IMR-90 (cell line): ENCODE measurements around the gene VTN. TPM values are rescaled to one million over a fixed set of nuclear protein-coding genes. Genes with fewer than 3 reads are reported as not detected.

Experiments
- ATAC-seq: fragments of 200-7000 bp; cut with Tn5 transposase; 2 replicates; pipeline ENCODE4 v1.9.1; 2020; ENCODE audit warnings: low read depth, mild to moderate bottlenecking, moderate library complexity
- BruUV-seq: library from RNA; stranded (reverse); fragments of 400-500 nt; replicated peaks from 2 replicates; lab custom pipeline; 2021; lab: Mats Ljungman, UMichigan
- CTCF ChIA-PET: fragments of 300-600 bp; formaldehyde crosslinking; extraction: SDS; loops from one replicate; lab custom pipeline; 2021; ENCODE audit warnings: antibody characterized with exemption; lab: Yijun Ruan, JAX
- POLR2A ChIA-PET: fragments of 300-600 bp; sonication (Branson Sonifier 250); formaldehyde crosslinking; loops from one replicate; lab custom pipeline; 2022; ENCODE audit warnings: antibody characterized with exemption; ENCODE audit not compliant: unreplicated experiment; lab: Charles Lee
- DNase-seq: peaks from one replicate; pipeline ENCODE4 v3.0.0; 2013
- H2AFZ ChIP-seq: replicated peaks from 2 replicates; pipeline ENCODE3; 2013; ENCODE audit warnings: low read length, mild to moderate bottlenecking; ENCODE audit not compliant: poor library complexity
- H2AK5ac ChIP-seq: 2 replicates; pipeline ENCODE4 v1.6.1; 2013; ENCODE audit warnings: low read depth, low read length, inconsistent platforms
- H2AK9ac ChIP-seq: replicated peaks from 2 replicates; pipeline ENCODE3; 2013; ENCODE audit warnings: mild to moderate bottlenecking, low read depth, low read length, moderate library complexity; ENCODE audit not compliant: poor library complexity
- H2BK120ac ChIP-seq: 2 replicates; pipeline ENCODE4 v1.6.1; 2013; ENCODE audit warnings: low read depth, low read length, inconsistent platforms
- H2BK15ac ChIP-seq: 3 replicates; pipeline ENCODE4 v1.6.1; 2013; ENCODE audit warnings: low read depth, low read length, inconsistent platforms
- H2BK20ac ChIP-seq: 2 replicates; pipeline ENCODE4 v1.6.1; 2013; ENCODE audit warnings: low read depth, mild to moderate bottlenecking, inconsistent platforms, low read length, moderate library complexity
- H2BK5ac ChIP-seq: 2 replicates; pipeline ENCODE4 v1.6.1; 2013; ENCODE audit warnings: mild to moderate bottlenecking, low read depth, low read length, inconsistent platforms; ENCODE audit not compliant: poor library complexity, severe bottlenecking
- H3K14ac ChIP-seq: replicated peaks from 2 replicates; pipeline ENCODE4 v1.6.1; 2013; ENCODE audit warnings: low read depth, low read length, inconsistent platforms
- H3K18ac ChIP-seq: 2 replicates; pipeline ENCODE4 v1.6.1; 2013; ENCODE audit warnings: low read depth, low read length, control low read depth
- H3K23ac ChIP-seq: 2 replicates; pipeline ENCODE4 v1.6.1; 2013; ENCODE audit warnings: low read depth, low read length, inconsistent platforms
- H3K27ac ChIP-seq: 2 replicates; pipeline ENCODE4 v1.5.1; 2013; ENCODE audit warnings: mild to moderate bottlenecking, control low read depth, low read length; ENCODE audit not compliant: insufficient read depth
- H3K27me3 ChIP-seq: 2 replicates; pipeline ENCODE4 v1.6.1; 2013; ENCODE audit warnings: low read length; ENCODE audit not compliant: control insufficient read depth, insufficient read depth
- H3K36me3 ChIP-seq: 2 replicates; pipeline ENCODE4 v1.6.1; 2013; ENCODE audit warnings: low read length, mixed read lengths; ENCODE audit not compliant: control insufficient read depth, insufficient read depth
- H3K4ac ChIP-seq: 2 replicates; pipeline ENCODE4 v1.6.1; 2013; ENCODE audit warnings: low read depth, low read length, inconsistent platforms
- H3K4me1 ChIP-seq: 2 replicates; pipeline ENCODE4 v1.6.1; 2013; ENCODE audit warnings: low read length, mixed read lengths; ENCODE audit not compliant: control insufficient read depth, insufficient read depth
- H3K4me2 ChIP-seq: 2 replicates; pipeline ENCODE4 v1.6.1; 2013; ENCODE audit warnings: low read depth, mild to moderate bottlenecking, control low read depth, low read length, moderate library complexity
- H3K4me3 ChIP-seq: 2 replicates; pipeline ENCODE4 v1.5.1; 2013; ENCODE audit warnings: low read depth, mild to moderate bottlenecking, control low read depth, low read length, moderate library complexity; ENCODE audit not compliant: insufficient read depth
- H3K56ac ChIP-seq: 2 replicates; pipeline ENCODE4 v1.6.1; 2013; ENCODE audit warnings: low read length, inconsistent platforms; ENCODE audit not compliant: insufficient read depth; ENCODE audit errors: extremely low read depth
- H3K79me1 ChIP-seq, 2 experiments: 2 replicates each; pipeline ENCODE4 v1.6.1; 2013; ENCODE audit warnings: low read length in 2 of 2, inconsistent platforms in 1 of 2, low read depth in 1 of 2
- H3K9ac ChIP-seq: 2 replicates; pipeline ENCODE4 v1.6.1; 2013; ENCODE audit warnings: low read depth, low read length, control low read depth
- H3K9me1 ChIP-seq: 2 replicates; pipeline ENCODE4 v1.6.1; 2013; ENCODE audit warnings: low read length, inconsistent platforms; ENCODE audit not compliant: insufficient read depth
- H3K9me3 ChIP-seq: 2 replicates; pipeline ENCODE4 v1.6.1; 2013; ENCODE audit warnings: low read length; ENCODE audit not compliant: control insufficient read depth, insufficient read depth
- H4K20me1 ChIP-seq: 2 replicates; pipeline ENCODE4 v1.6.1; 2013; ENCODE audit warnings: low read length, inconsistent platforms; ENCODE audit not compliant: insufficient read depth
- H4K5ac ChIP-seq: 2 replicates; pipeline ENCODE4 v1.6.1; 2013; ENCODE audit warnings: mild to moderate bottlenecking, low read depth, low read length, control low read depth
- H4K8ac ChIP-seq, 2 experiments: 2 replicates each; pipeline ENCODE4 v1.6.1; 2013; ENCODE audit warnings: low read depth in 2 of 2, low read length in 2 of 2, control low read depth in 1 of 2, inconsistent platforms in 1 of 2
- H4K91ac ChIP-seq: 2 replicates; pipeline ENCODE4 v1.6.1; 2013; ENCODE audit warnings: low read depth, low read length, inconsistent platforms; ENCODE audit not compliant: insufficient read depth
- FOS ChIP-seq: fragments of 150-350 bp; IDR thresholded peaks from 2 replicates; pipeline ENCODE4 v1.6.1; 2016; ENCODE audit warnings: low read depth, low read length
- SMC3 ChIP-seq: fragments of 150-350 bp; IDR thresholded peaks from 2 replicates; pipeline ENCODE4 v1.6.1; 2016; ENCODE audit warnings: low read depth, mild to moderate bottlenecking, antibody characterized with exemption, low read length, moderate library complexity
- WGBS, 2 experiments: methylation state at CpG; one replicate each; pipeline versions ENCODE4 v1.1.5 to v1.1.7; 2013; ENCODE audit warnings: missing lambda C conversion rate in 2 of 2; ENCODE audit not compliant: insufficient read length in 1 of 2; ENCODE audit errors: extremely low coverage in 2 of 2; 5-methylcytosine and 5-hydroxymethylcytosine counted together
- dilution Hi-C: fragments of 300-500 bp; cut with HindIII; formaldehyde crosslinking; loops from one replicate; pipeline ENCODE4 v1.14.3; 2018; ENCODE audit warnings: low sequenced_read_pairs; ENCODE audit not compliant: unreplicated experiment
- in situ Hi-C: fragments of 300-500 bp; cut with MboI; formaldehyde crosslinking; loops from 3 replicates; pipeline ENCODE4 v1.14.3; 2019; ENCODE audit warnings: low sequenced_read_pairs, inconsistent platforms, mixed read lengths
- intact Hi-C: fragments of 100-400 bp; cut with micrococcal nuclease; formaldehyde crosslinking; loops from 2 replicates; pipeline ENCODE4 v1.10.0; 2022
- polyA plus RNA-seq, 3 experiments: library from polyadenylated mRNA; depleted of rRNA; stranded (reverse); fragments of >200 nt; gene quantifications; 2 replicates each; pipeline ENCODE4 v1.2.3, GENCODE V29; 2012; ENCODE audit warnings: low replicate concordance in 1 of 3
- total RNA-seq: library from RNA; depleted of rRNA; stranded (reverse); fragments of >200 nt; gene quantifications from 2 replicates; pipeline ENCODE4 v1.2.3, GENCODE V29; 2012
- TF ChIP-seq, protein P1 (sequence below): fragments of 150-350 bp; IDR thresholded peaks from 2 replicates; pipeline ENCODE4 v1.6.1; 2017; ENCODE audit warnings: mild to moderate bottlenecking, antibody characterized with exemption, low read length, low read depth

The VTN gene
- total and polyA plus RNA-seq, 2 of the 4 experiments (the other 2 are of a cell fraction) = 0.18 to 1.0 TPM

DNA sequence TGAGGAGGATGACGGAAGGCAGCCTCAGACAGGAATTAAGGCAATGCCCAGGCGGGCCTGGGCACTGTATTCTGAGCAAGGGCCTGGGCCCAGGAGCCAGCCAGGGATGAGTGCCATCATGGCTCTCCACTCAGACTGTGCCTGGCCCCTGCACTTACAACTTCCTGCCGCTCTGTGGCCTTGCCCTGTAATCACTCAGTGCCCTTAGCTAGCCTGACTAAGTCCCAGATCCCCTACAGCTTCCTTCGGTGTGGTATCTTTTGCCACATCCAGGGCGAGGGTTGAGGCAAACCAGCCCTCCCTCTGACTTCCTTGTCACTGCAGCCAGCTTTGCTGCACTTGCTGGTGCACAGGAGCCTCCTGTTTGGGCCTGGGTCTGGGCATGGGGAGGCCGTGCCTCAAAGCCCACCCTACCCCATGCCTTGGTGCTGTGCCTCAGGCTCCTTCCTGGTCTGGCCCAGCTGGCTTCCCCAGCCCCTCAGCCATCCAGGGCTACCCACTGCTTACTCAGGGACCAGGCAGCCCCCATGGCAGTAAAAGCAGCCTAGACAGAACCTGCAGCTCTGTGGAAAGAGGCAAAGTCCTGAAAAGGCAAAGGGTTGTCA, 26.6 kb upstream of the VTN start:
- Histone ChIP-seq H4K20me1 (no peaks in the 10 kb centered on the region), H4K91ac (no peak overlapping the region), H3K36me3 (peaks cover 27% of the 10 kb centered on the region), H3K56ac (no peak overlapping the region), H2AK9ac (no peak overlapping the region), H3K4ac (no peak overlapping the region), H2AFZ (no peak overlapping the region), H3K23ac (no peak overlapping the region), H3K4me1 (peaks cover 9% of the 10 kb centered on the region), H3K27ac (no peak overlapping the region), H2AK5ac (no peak overlapping the region), H2BK5ac (no peak overlapping the region), H3K9ac (no peak overlapping the region), H2BK120ac (no peak overlapping the region), H3K4me2 (no peak overlapping the region), H3K9me3 (no peaks in the 10 kb centered on the region), H3K9me1 (peaks cover 19% of the 10 kb centered on the region; the same call in 1 of the 2 replicates), H2BK15ac (no peak overlapping the region), H3K4me3 (no peak overlapping the region), H4K5ac (no peak overlapping the region), H4K8ac (no peak overlapping the region), H2BK20ac (no peak overlapping the region), H3K18ac (no peak overlapping the region), H3K27me3 (no peaks in the 10 kb centered on the region), H3K14ac (no peak overlapping the region), H3K79me1 (no peaks in the 10 kb centered on the region)
- DNase-seq = no peak
- TF ChIP-seq, protein P1, sequence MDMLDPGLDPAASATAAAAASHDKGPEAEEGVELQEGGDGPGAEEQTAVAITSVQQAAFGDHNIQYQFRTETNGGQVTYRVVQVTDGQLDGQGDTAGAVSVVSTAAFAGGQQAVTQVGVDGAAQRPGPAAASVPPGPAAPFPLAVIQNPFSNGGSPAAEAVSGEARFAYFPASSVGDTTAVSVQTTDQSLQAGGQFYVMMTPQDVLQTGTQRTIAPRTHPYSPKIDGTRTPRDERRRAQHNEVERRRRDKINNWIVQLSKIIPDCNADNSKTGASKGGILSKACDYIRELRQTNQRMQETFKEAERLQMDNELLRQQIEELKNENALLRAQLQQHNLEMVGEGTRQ = no peak
- no peak for TF ChIP-seq FOS
- no peak for TF ChIP-seq SMC3
- BruUV-seq = no TSS peak
- WGBS, 2 experiments = 100% methylated on average over 1 of the region's 6 CpGs; no CpG with 5 or more reads in 1 of the 2 experiments
- ChIA-PET CTCF (no interaction called here), POLR2A (no interaction called here)
- dilution Hi-C loops = no loop called here
- no peak for ATAC-seq
- intact Hi-C loops = no loop called here
- in situ Hi-C loops = no loop called here
